HepG2 (cell line): ENCODE results near the gene MLN. TPM values are rescaled to one million over a fixed set of nuclear protein-coding genes. Genes with fewer than 3 reads are reported as not detected.

Experiments
- ATF7-NPFF ChIP-seq: sonication (generic); formaldehyde crosslinking; IDR thresholded peaks from 2 replicates; pipeline ENCODE4 v1.8.1; 2023; ENCODE audit warnings: mild to moderate bottlenecking, low read depth, missing genetic modification reagents, moderate library complexity
- CENPX ChIP-seq: sonication (generic); formaldehyde crosslinking; IDR thresholded peaks from 2 replicates; pipeline ENCODE4 v1.9.0; 2021; ENCODE audit warnings: mild to moderate bottlenecking, missing genetic modification reagents, moderate library complexity
- GZF1 ChIP-seq: sonication (generic); formaldehyde crosslinking; IDR thresholded peaks from 2 replicates; pipeline ENCODE4 v1.5.1; 2020; ENCODE audit warnings: mild to moderate bottlenecking, missing genetic modification reagents
- HOXA5 ChIP-seq: sonication (generic); formaldehyde crosslinking; IDR thresholded peaks from 2 replicates; pipeline ENCODE4 v1.4.0; 2020; ENCODE audit warnings: missing genetic modification reagents
- HOXA7 ChIP-seq: sonication (generic); formaldehyde crosslinking; IDR thresholded peaks from 2 replicates; pipeline ENCODE4 v1.8.1; 2022; ENCODE audit warnings: mild to moderate bottlenecking, missing genetic modification reagents, moderate library complexity
- MED13 ChIP-seq: sonication (generic); formaldehyde crosslinking; IDR thresholded peaks from 2 replicates; pipeline ENCODE4 v1.5.0; 2020; ENCODE audit warnings: missing genetic modification reagents
- TEAD2 ChIP-seq: sonication (generic); formaldehyde crosslinking; IDR thresholded peaks from 2 replicates; pipeline ENCODE4 v1.9.0; 2021; ENCODE audit warnings: missing genetic modification reagents
- U2AF2 ChIP-seq: fragments of 200-400 bp; formaldehyde crosslinking; IDR thresholded peaks from 2 replicates; pipeline ENCODE4 v1.6.1; 2017; ENCODE audit warnings: low read depth, mild to moderate bottlenecking, low read length
- YY1 ChIP-seq: IDR thresholded peaks from 2 replicates; pipeline ENCODE4 v1.6.1; 2011; ENCODE audit warnings: low read length, low read depth, moderate library complexity, mild to moderate bottlenecking; ENCODE audit not compliant: insufficient read depth, insufficient replicate concordance
- ZFP37 ChIP-seq: sonication (generic); formaldehyde crosslinking; IDR thresholded peaks from 2 replicates; pipeline ENCODE4 v1.4.0; 2020; ENCODE audit warnings: missing genetic modification reagents, borderline replicate concordance
- ZNF496 ChIP-seq: sonication (generic); formaldehyde crosslinking; IDR thresholded peaks from 2 replicates; pipeline ENCODE4 v1.8.1; 2023; ENCODE audit warnings: mild to moderate bottlenecking, moderate library complexity, missing genetic modification reagents; ENCODE audit not compliant: insufficient replicate concordance
- ZNF670 ChIP-seq: sonication (generic); formaldehyde crosslinking; IDR thresholded peaks from 2 replicates; pipeline ENCODE4 v1.8.0; 2022; ENCODE audit warnings: mild to moderate bottlenecking, missing genetic modification reagents, borderline replicate concordance
- ZSCAN31 ChIP-seq: sonication (generic); formaldehyde crosslinking; IDR thresholded peaks from 2 replicates; pipeline ENCODE4 v1.5.0; 2020; ENCODE audit warnings: low read depth, mild to moderate bottlenecking, missing genetic modification reagents
- polyA plus RNA-seq, 8 experiments: library from polyadenylated mRNA; depleted of rRNA in 3 of 8; stranded (reverse) in 7 of 8; unstranded in 1 of 8; fragments of >200 nt; fragmentation: Illumina TruSeq in 4 of 8; extraction: Trizol in 4 of 8; gene quantifications; 2 replicates each; pipeline versions ENCODE4 v1.2.1 to v1.2.3, GENCODE V29; 2011 to 2016; ENCODE audit warnings: low read depth in 4 of 8, missing spikeins in 1 of 8, mixed read lengths in 1 of 8; ENCODE audit not compliant: insufficient read depth in 1 of 8
- total RNA-seq, 5 experiments: library from RNA; depleted of rRNA; stranded (reverse); fragments of >200 nt; fragmentation: Illumina TruSeq; extraction: Trizol; gene quantifications; 2 replicates each; pipeline ENCODE4 v1.2.3, GENCODE V29; 2016; ENCODE audit warnings: low read depth in 1 of 5
- TF ChIP-seq, protein P1 (sequence below): sonication (generic); formaldehyde crosslinking; IDR thresholded peaks from 2 replicates; pipeline ENCODE4 v1.4.0; 2020; ENCODE audit warnings: missing genetic modification reagents
- TF ChIP-seq, protein P2 (sequence below): sonication (generic); formaldehyde crosslinking; IDR thresholded peaks from 2 replicates; pipeline ENCODE4 v1.5.0; 2020; ENCODE audit warnings: missing genetic modification reagents
- TF ChIP-seq, protein P3 (sequence below): sonication (generic); formaldehyde crosslinking; IDR thresholded peaks from 2 replicates; pipeline ENCODE4 v1.4.0; 2020; ENCODE audit warnings: missing genetic modification reagents
- TF ChIP-seq, protein P4 (sequence below): IDR thresholded peaks from 2 replicates; pipeline ENCODE4 v1.4.0; 2020; ENCODE audit warnings: mild to moderate bottlenecking, missing genetic modification reagents
- TF ChIP-seq, protein P5 (sequence below): sonication (generic); formaldehyde crosslinking; IDR thresholded peaks from 2 replicates; pipeline ENCODE4 v1.5.0; 2020; ENCODE audit warnings: mild to moderate bottlenecking, missing genetic modification reagents
- TF ChIP-seq, protein P6 (sequence below): fragments of 450-650 bp; IDR thresholded peaks from 2 replicates; pipeline ENCODE4 v1.6.1; 2016

The MLN gene
- total and polyA plus RNA-seq, 2 of the 13 experiments (the other 11 are each of a cell fraction or from before 2014, with no cell fraction given), result not detected

DNA sequence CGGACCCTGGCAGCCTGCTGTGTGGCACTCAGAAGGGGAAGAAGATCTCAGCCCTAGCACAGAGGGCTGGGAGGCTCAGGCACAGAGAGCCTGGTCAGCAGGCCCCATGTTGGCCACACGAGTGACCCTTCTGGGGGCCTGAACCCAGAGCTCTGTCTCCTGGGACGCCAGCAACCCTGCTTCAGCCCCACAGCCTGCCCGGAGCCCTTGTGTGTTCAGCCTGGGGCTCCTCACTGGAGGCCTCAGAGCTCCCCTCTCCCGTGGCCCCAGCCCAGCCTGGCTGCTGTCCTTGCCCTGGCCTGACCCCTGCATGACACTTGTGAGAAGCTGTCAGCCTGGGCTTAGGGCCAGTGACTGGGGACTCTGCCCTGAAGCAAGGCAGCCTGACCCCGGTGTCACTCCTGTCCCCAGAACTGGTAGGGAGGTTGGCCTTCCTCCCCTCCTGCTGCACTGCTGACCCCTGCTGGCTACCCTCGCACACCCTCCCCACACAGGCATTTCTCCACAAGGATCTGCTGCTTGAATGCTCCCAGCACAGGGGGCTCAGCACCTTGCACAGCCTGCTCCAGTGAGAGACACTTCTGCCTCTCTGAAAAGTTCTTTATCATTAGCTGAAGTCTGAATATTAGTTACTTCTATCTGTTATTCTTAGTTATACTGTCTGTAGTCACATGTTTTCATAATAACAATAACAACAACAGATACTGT, 41.7 kb downstream of the MLN start (continued):
- TF ChIP-seq ATF7-NPFF (CRISPR knock-in tag) (0 out of 2 replicates have a peak, but pooled peaks have one; percentile 44), ZNF496 (CRISPR knock-in tag) (no peak), MED13 (no peak), YY1 (peak; percentile 46), ZSCAN31 (CRISPR knock-in tag) (peak; percentile 93), ZFP37 (CRISPR knock-in tag) (peak; percentile 33; the same call in 1 of the 2 replicates), CENPX (CRISPR knock-in tag) (no peak), HOXA5 (CRISPR knock-in tag) (peak; percentile 92), TEAD2 (CRISPR knock-in tag) (no peak), HOXA7 (CRISPR knock-in tag) (no peak), ZNF670 (no peak), GZF1 (CRISPR knock-in tag) (no peak), U2AF2 (no peak)
- TF ChIP-seq, protein P1, sequence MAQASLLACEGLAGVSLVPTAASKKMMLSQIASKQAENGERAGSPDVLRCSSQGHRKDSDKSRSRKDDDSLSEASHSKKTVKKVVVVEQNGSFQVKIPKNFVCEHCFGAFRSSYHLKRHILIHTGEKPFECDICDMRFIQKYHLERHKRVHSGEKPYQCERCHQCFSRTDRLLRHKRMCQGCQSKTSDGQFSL (CRISPR knock-in tag), result peak; percentile 86
- TF ChIP-seq, protein P2, sequence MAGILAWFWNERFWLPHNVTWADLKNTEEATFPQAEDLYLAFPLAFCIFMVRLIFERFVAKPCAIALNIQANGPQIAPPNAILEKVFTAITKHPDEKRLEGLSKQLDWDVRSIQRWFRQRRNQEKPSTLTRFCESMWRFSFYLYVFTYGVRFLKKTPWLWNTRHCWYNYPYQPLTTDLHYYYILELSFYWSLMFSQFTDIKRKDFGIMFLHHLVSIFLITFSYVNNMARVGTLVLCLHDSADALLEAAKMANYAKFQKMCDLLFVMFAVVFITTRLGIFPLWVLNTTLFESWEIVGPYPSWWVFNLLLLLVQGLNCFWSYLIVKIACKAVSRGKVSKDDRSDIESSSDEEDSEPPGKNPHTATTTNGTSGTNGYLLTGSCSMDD (CRISPR knock-in tag), result no peak
- TF ChIP-seq, protein P3, sequence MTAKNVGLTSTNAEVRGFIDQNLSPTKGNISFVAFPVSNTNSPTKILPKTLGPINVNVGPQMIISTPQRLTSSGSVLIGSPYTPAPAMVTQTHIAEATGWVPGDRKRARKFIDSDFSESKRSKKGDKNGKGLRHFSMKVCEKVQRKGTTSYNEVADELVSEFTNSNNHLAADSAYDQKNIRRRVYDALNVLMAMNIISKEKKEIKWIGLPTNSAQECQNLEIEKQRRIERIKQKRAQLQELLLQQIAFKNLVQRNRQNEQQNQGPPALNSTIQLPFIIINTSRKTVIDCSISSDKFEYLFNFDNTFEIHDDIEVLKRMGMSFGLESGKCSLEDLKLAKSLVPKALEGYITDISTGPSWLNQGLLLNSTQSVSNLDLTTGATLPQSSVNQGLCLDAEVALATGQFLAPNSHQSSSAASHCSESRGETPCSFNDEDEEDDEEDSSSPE, result no peak
- TF ChIP-seq, protein P4, sequence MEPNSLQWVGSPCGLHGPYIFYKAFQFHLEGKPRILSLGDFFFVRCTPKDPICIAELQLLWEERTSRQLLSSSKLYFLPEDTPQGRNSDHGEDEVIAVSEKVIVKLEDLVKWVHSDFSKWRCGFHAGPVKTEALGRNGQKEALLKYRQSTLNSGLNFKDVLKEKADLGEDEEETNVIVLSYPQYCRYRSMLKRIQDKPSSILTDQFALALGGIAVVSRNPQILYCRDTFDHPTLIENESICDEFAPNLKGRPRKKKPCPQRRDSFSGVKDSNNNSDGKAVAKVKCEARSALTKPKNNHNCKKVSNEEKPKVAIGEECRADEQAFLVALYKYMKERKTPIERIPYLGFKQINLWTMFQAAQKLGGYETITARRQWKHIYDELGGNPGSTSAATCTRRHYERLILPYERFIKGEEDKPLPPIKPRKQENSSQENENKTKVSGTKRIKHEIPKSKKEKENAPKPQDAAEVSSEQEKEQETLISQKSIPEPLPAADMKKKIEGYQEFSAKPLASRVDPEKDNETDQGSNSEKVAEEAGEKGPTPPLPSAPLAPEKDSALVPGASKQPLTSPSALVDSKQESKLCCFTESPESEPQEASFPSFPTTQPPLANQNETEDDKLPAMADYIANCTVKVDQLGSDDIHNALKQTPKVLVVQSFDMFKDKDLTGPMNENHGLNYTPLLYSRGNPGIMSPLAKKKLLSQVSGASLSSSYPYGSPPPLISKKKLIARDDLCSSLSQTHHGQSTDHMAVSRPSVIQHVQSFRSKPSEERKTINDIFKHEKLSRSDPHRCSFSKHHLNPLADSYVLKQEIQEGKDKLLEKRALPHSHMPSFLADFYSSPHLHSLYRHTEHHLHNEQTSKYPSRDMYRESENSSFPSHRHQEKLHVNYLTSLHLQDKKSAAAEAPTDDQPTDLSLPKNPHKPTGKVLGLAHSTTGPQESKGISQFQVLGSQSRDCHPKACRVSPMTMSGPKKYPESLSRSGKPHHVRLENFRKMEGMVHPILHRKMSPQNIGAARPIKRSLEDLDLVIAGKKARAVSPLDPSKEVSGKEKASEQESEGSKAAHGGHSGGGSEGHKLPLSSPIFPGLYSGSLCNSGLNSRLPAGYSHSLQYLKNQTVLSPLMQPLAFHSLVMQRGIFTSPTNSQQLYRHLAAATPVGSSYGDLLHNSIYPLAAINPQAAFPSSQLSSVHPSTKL (CRISPR knock-in tag), result peak; percentile 93
- TF ChIP-seq, protein P5, sequence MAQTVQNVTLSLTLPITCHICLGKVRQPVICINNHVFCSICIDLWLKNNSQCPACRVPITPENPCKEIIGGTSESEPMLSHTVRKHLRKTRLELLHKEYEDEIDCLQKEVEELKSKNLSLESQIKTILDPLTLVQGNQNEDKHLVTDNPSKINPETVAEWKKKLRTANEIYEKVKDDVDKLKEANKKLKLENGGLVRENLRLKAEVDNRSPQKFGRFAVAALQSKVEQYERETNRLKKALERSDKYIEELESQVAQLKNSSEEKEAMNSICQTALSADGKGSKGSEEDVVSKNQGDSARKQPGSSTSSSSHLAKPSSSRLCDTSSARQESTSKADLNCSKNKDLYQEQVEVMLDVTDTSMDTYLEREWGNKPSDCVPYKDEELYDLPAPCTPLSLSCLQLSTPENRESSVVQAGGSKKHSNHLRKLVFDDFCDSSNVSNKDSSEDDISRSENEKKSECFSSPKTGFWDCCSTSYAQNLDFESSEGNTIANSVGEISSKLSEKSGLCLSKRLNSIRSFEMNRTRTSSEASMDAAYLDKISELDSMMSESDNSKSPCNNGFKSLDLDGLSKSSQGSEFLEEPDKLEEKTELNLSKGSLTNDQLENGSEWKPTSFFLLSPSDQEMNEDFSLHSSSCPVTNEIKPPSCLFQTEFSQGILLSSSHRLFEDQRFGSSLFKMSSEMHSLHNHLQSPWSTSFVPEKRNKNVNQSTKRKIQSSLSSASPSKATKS, result no peak
- TF ChIP-seq, protein P6, sequence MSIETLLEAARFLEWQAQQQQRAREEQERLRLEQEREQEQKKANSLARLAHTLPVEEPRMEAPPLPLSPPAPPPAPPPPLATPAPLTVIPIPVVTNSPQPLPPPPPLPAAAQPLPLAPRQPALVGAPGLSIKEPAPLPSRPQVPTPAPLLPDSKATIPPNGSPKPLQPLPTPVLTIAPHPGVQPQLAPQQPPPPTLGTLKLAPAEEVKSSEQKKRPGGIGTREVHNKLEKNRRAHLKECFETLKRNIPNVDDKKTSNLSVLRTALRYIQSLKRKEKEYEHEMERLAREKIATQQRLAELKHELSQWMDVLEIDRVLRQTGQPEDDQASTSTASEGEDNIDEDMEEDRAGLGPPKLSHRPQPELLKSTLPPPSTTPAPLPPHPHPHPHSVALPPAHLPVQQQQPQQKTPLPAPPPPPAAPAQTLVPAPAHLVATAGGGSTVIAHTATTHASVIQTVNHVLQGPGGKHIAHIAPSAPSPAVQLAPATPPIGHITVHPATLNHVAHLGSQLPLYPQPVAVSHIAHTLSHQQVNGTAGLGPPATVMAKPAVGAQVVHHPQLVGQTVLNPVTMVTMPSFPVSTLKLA, result no peak
